ENCODE data around the gene AOAH. TPM values are rescaled to one million over a fixed set of nuclear protein-coding genes. Genes with fewer than 3 reads are reported as not detected.

The AOAH gene
- total and polyA plus RNA-seq, 8 donors, result 1.6 to 35.8 (median 4.3) TPM; not detected in 1

DNA sequence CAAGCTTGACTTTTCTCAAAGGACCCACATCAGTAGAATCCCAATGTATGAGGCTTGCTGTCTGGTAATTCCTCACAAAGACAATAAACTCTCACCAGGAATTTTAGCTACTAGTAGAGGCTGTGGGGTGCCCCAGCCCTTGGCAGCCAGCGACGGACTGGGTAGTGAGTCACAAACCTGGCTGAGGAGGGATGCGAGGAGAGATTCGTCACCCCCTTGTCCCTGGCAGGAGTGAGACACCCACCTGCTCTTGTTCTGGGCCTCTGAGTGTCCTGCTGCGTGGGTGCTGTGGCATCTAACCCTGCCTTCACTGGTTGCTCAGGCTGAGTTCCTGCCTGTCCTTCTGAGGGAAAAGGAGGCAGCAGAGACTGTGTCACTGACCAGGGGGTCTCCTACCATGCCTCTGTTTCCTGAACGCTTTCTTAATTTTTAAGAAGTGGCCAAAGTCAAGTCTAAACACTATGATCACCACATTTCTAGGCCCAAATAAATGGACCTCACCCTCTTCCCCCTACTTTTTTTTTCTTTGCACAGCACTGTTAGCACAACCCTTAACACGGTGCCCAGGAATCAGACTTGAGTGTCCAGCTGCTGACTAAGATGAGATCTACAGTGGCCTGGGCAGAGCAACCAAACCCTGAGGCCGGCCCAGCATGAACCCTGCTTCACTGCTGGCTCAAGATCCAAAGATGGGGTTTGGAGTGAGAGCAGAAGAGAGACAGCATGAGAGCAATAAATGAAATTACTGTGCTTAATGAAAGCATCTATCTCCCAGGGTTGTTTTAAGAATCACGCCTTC is 188.2 kb downstream of the AOAH start:
- no peaks in the 10 kb centered on the region for H3K4me1 ChIP-seq
- intact Hi-C loops (cut with DNase I; ENCODE audit: low total_unique reads), result no loop called here

GRCh38 chr7:36533717-36534116 is 190.6 kb downstream of the AOAH start:
- Histone ChIP-seq H3K4me3 (no peak overlapping the region), H3K27me3 (no peaks in the 10 kb centered on the region), H3K9me3 (no peaks in the 10 kb centered on the region), H3K4me1 (no peaks in the 10 kb centered on the region), H3K27ac (no peak overlapping the region), H3K36me3 (no peaks in the 10 kb centered on the region)
- TF ChIP-seq POLR2AphosphoS5 (IDR thresholded peaks at IDR 0.05), result no peak
- TF ChIP-seq POLR2A (IDR thresholded peaks at IDR 0.05), result no peak
- no peak for TF ChIP-seq EP300 (IDR thresholded peaks at IDR 0.05)
- TF ChIP-seq, protein P1, sequence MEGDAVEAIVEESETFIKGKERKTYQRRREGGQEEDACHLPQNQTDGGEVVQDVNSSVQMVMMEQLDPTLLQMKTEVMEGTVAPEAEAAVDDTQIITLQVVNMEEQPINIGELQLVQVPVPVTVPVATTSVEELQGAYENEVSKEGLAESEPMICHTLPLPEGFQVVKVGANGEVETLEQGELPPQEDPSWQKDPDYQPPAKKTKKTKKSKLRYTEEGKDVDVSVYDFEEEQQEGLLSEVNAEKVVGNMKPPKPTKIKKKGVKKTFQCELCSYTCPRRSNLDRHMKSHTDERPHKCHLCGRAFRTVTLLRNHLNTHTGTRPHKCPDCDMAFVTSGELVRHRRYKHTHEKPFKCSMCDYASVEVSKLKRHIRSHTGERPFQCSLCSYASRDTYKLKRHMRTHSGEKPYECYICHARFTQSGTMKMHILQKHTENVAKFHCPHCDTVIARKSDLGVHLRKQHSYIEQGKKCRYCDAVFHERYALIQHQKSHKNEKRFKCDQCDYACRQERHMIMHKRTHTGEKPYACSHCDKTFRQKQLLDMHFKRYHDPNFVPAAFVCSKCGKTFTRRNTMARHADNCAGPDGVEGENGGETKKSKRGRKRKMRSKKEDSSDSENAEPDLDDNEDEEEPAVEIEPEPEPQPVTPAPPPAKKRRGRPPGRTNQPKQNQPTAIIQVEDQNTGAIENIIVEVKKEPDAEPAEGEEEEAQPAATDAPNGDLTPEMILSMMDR (IDR thresholded peaks at IDR 0.05), result no peak
- WGBS, 5 donors, result 84 to 95% (median 90%) methylated on average over 6 to 7 of the region's 7 CpGs
- intact Hi-C loops (cut with DNase I; ENCODE audit: low total_unique reads), result no loop called here
- no peak for DNase-seq

More for the DNA sequence above, 188.2 kb downstream of the AOAH start:
- H3K9me3 ChIP-seq, result no peaks in the 10 kb centered on the region
- no peak overlapping the region for H3K4me3 ChIP-seq
- H3K36me3 ChIP-seq, result peaks cover 0 to 16% (median 0%) of the 10 kb centered on the region in 4 donors
- TF ChIP-seq POLR2AphosphoS5 (IDR thresholded peaks at IDR 0.05), result no peak
- WGBS, 5 donors, result 77 to 87% (median 83%) methylated on average over 8 to 9 of the region's 9 CpGs
- H3K27ac ChIP-seq, result no peak overlapping the region
- no peak for DNase-seq
- H3K27me3 ChIP-seq, result no peaks in the 10 kb centered on the region

GRCh38 chr7:36532981-36533499 is 191.3 kb downstream of the AOAH start:
- Histone ChIP-seq H3K36me3 (no peaks in the 10 kb centered on the region), H3K27ac (no peak overlapping the region), H3K4me1 (no peaks in the 10 kb centered on the region), H3K4me3 (no peak overlapping the region), H3K27me3 (no peaks in the 10 kb centered on the region), H3K9me3 (no peaks in the 10 kb centered on the region)
- no peak for TF ChIP-seq POLR2A (IDR thresholded peaks at IDR 0.05)
- TF ChIP-seq, protein P1 (IDR thresholded peaks at IDR 0.05), result no peak
- no peak for TF ChIP-seq POLR2AphosphoS5 (IDR thresholded peaks at IDR 0.05)
- TF ChIP-seq EP300 (IDR thresholded peaks at IDR 0.05), result no peak
- intact Hi-C loops (cut with DNase I; ENCODE audit: low total_unique reads), result no loop called here
- 87 to 90% (median 88%) methylated on average over 5 of the region's 5 CpGs for WGBS, 5 donors
- DNase-seq, result no peak

GRCh38 chr7:36531951-36532350 is 192.3 kb downstream of the AOAH start:
- no peaks in the 10 kb centered on the region for H3K27me3 ChIP-seq
- no peaks in the 10 kb centered on the region for H3K36me3 ChIP-seq
- H3K4me1 ChIP-seq, result no peaks in the 10 kb centered on the region
- no peak overlapping the region for H3K27ac ChIP-seq
- no peak for DNase-seq
- TF ChIP-seq EP300 (IDR thresholded peaks at IDR 0.05) (no peak), POLR2A (IDR thresholded peaks at IDR 0.05) (no peak), POLR2AphosphoS5 (IDR thresholded peaks at IDR 0.05) (no peak)
- no peaks in the 10 kb centered on the region for H3K9me3 ChIP-seq
- 75 to 91% (median 81%) methylated on average over 7 of the region's 7 CpGs for WGBS, 5 donors
- H3K4me3 ChIP-seq, result no peak overlapping the region
- intact Hi-C loops (cut with DNase I; ENCODE audit: low total_unique reads), result no loop called here

DNA sequence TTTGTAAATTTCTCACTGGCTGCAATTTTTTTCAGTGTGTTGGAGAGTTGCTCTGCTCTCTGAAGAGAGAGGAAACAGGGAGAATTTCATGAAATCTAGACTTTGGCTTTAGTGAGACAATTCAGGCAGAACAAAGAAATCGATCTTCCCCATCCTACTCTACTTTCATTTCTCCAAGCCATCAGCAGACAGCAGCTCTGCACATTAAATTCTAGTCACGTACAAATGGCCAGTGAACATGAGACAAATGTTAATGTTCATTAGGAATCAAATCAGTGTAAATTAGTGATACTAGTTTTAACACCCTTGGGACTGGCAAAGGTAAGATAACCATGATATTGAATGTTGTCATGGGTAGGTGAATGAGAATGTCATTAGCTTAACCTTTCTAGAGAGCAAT is 193.8 kb downstream of the AOAH start:
- Histone ChIP-seq H3K9me3 (no peaks in the 10 kb centered on the region), H3K36me3 (no peaks in the 10 kb centered on the region), H3K27me3 (no peaks in the 10 kb centered on the region), H3K4me3 (no peak overlapping the region), H3K4me1 (no peaks in the 10 kb centered on the region), H3K27ac (no peak overlapping the region)
- DNase-seq, result no peak
- intact Hi-C loops (cut with DNase I; ENCODE audit: low total_unique reads), result no loop called here
- TF ChIP-seq POLR2AphosphoS5 (IDR thresholded peaks at IDR 0.05), result no peak
- no peak for TF ChIP-seq POLR2A (IDR thresholded peaks at IDR 0.05)
- TF ChIP-seq, protein P1 (IDR thresholded peaks at IDR 0.05), result no peak
- TF ChIP-seq EP300 (IDR thresholded peaks at IDR 0.05), result no peak
- 76 to 93% (median 91%) methylated on average over 2 of the region's 2 CpGs for WGBS, 5 donors
